Measurements from ENCODE around the gene SLC52A3. TPM values are rescaled to one million over a fixed set of nuclear protein-coding genes. Genes with fewer than 3 reads are reported as not detected.

SLC52A3 gene
- total and polyA plus RNA-seq, 2 of the 13 experiments (the other 11 are each of a cell fraction or from before 2014, with no cell fraction given) = 0.03 TPM; not detected in 1

GRCh38 chr20:815914-816606 is 47.8 kb upstream of the SLC52A3 start (continued):
- TF ChIP-seq ZNF850 (CRISPR knock-in tag; conservative IDR thresholded peaks at IDR 0.05) (no peak), ZFP36 (IDR thresholded peaks at IDR 0.05; ENCODE audit: borderline replicate concordance, low read depth, low read length, partially characterized antibody) (no peak), GABPA (IDR thresholded peaks at IDR 0.05; ENCODE audit: low read depth, low read length) (no peak), GABPA (CRISPR knock-in tag; IDR thresholded peaks at IDR 0.05; ENCODE audit: low read depth) (no peak), ZNF136 (CRISPR knock-in tag; IDR thresholded peaks at IDR 0.05; ENCODE audit: low read depth) (no peak), ZNF468 (CRISPR knock-in tag; IDR thresholded peaks at IDR 0.05) (no peak), FOXP4 (CRISPR knock-in tag; IDR thresholded peaks at IDR 0.05) (no peak), PAX8 (CRISPR knock-in tag; IDR thresholded peaks at IDR 0.05; ENCODE audit: borderline replicate concordance) (no peak), HINFP (CRISPR knock-in tag; IDR thresholded peaks at IDR 0.05; ENCODE audit: low read depth) (no peak), REL (CRISPR knock-in tag; conservative IDR thresholded peaks at IDR 0.05) (no peak), ZNF687 (CRISPR knock-in tag; IDR thresholded peaks at IDR 0.05) (no peak), ZNF446 (CRISPR knock-in tag; IDR thresholded peaks at IDR 0.05) (no peak), NBN (conservative IDR thresholded peaks at IDR 0.05) (no peak), PHF21A (CRISPR knock-in tag; IDR thresholded peaks at IDR 0.05) (no peak), ZNF441 (CRISPR knock-in tag; IDR thresholded peaks at IDR 0.05; ENCODE audit: borderline replicate concordance) (no peak), ZFYVE20 (CRISPR knock-in tag; IDR thresholded peaks at IDR 0.05; ENCODE audit: borderline replicate concordance, low read depth) (no peak)
- TF ChIP-seq, protein P1, sequence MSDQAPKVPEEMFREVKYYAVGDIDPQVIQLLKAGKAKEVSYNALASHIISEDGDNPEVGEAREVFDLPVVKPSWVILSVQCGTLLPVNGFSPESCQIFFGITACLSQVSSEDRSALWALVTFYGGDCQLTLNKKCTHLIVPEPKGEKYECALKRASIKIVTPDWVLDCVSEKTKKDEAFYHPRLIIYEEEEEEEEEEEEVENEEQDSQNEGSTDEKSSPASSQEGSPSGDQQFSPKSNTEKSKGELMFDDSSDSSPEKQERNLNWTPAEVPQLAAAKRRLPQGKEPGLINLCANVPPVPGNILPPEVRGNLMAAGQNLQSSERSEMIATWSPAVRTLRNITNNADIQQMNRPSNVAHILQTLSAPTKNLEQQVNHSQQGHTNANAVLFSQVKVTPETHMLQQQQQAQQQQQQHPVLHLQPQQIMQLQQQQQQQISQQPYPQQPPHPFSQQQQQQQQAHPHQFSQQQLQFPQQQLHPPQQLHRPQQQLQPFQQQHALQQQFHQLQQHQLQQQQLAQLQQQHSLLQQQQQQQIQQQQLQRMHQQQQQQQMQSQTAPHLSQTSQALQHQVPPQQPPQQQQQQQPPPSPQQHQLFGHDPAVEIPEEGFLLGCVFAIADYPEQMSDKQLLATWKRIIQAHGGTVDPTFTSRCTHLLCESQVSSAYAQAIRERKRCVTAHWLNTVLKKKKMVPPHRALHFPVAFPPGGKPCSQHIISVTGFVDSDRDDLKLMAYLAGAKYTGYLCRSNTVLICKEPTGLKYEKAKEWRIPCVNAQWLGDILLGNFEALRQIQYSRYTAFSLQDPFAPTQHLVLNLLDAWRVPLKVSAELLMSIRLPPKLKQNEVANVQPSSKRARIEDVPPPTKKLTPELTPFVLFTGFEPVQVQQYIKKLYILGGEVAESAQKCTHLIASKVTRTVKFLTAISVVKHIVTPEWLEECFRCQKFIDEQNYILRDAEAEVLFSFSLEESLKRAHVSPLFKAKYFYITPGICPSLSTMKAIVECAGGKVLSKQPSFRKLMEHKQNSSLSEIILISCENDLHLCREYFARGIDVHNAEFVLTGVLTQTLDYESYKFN (CRISPR knock-in tag; conservative IDR thresholded peaks at IDR 0.05) = no peak
